GM23338 (cell line): Measurements from ENCODE around the gene ZNF385B.

Source experiments
- CREB1 ChIP-seq: fragments of 250-450 bp; sonication (Bioruptor Pico); IDR thresholded peaks from 2 replicates; pipeline ENCODE4 v1.5.0; 2020; ENCODE audit warnings: low read depth, mild to moderate bottlenecking, moderate library complexity
- CTCF ChIP-seq, 2 experiments: fragments of 200-600 bp in 1 of 2; sonication (generic) in 1 of 2; conservative IDR thresholded peaks; 2 replicates each; pipeline versions ENCODE4 v1.5.1 to v1.6.1; 2016 to 2017; ENCODE audit warnings: antibody characterized with exemption in 2 of 2, low read depth in 2 of 2, mild to moderate bottlenecking in 2 of 2, moderate library complexity in 1 of 2
- EZH2 ChIP-seq: fragments of 200-600 bp; sonication (generic); IDR thresholded peaks from one replicate; pipeline ENCODE4 v1.8.0; 2017; ENCODE audit warnings: antibody characterized with exemption, mild to moderate bottlenecking, low read depth; ENCODE audit not compliant: unreplicated experiment
- EZH2phosphoT487 ChIP-seq: fragments of 200-600 bp; sonication (generic); IDR thresholded peaks from one replicate; pipeline ENCODE4 v1.8.1; 2018; ENCODE audit warnings: antibody characterized with exemption; ENCODE audit not compliant: unreplicated experiment
- JUNB ChIP-seq: IDR thresholded peaks from one replicate; pipeline ENCODE4 v1.6.1; 2016; ENCODE audit warnings: antibody characterized with exemption; ENCODE audit not compliant: unreplicated experiment
- POLR2AphosphoS5 ChIP-seq: IDR thresholded peaks from 2 replicates; pipeline ENCODE4 v1.6.1; 2016; ENCODE audit warnings: antibody characterized with exemption, low read depth
- REST ChIP-seq: IDR thresholded peaks from one replicate; pipeline ENCODE4 v1.6.1; 2018; ENCODE audit warnings: antibody characterized with exemption; ENCODE audit not compliant: unreplicated experiment
- STAT1 ChIP-seq: IDR thresholded peaks from one replicate; pipeline ENCODE4 v1.6.1; 2016; ENCODE audit warnings: antibody characterized with exemption; ENCODE audit not compliant: unreplicated experiment
- ZNF114 ChIP-seq: fragments of 250-450 bp; sonication (Bioruptor Pico); IDR thresholded peaks from 2 replicates; pipeline ENCODE4 v1.5.0; 2020; ENCODE audit warnings: mild to moderate bottlenecking, moderate library complexity

- TF ChIP-seq EZH2phosphoT487 (no peak), CTCF (conservative IDR thresholded peaks at IDR 0.05; ENCODE audit: low read depth in 2 of 2) (no peak), JUNB (no peak), POLR2AphosphoS5 (no peak), EZH2 (no peak), CREB1 (no peak), ZNF114 (CRISPR knock-in tag) (no peak), REST (no peak), STAT1 (no peak)
Measured at GRCh38 chr2:179825494-179825893, 35.9 kb downstream of the ZNF385B start.
